ENCODE results near the gene PNPT1.
"Not testable (repeated sequence)": the region's sequence is repeated elsewhere in the genome, so short reads cannot be mapped to it uniquely, and the experiment has no call there.

PNPT1 gene

DNA sequence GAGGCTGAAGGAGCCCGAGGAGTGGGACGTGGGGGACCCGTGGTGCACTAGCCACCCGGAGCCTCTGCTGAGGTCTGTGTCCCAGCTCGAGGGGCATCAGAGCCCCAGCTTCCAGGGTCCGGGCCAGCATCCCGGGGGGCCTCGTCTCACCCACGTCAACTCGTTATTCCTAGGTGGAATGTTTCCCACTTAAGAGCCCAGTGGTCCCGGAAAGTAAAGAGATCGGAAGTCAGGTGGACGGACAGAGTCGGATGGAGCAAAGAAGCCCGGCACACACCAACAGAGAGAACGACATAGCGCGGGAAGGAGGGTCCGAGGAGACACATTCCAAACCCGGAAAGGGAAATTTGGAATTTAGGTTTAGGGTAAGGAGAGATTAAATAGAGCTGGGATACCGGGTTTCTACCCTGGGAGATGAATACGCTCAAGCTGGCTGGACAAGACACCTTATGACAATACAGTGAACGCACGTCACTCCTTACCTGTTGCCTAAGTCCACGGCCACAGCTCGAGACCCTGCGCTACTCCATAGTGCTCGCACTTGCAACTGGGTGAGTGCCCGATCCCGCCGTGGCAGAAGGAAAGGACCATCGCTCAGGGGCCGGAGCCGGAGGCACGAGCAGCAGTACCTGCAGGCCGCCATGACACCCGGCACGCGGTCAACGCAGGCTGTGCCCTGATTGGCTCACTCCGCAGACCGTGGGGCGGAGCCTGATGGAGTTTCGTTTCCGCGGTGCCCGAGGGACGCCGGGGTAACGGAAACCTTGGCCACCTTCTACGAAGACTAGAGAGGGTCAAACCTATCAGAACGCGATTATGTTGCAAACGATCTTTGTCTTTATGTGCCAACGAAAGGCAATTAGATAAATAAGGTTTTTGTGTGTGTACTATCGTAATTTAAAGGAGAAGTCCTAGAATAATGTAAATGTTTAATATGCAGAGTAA, at the start of gene PNPT1:
Gene PNPT1, minus strand, starts transcription at position 664 of the 945 bp plus-strand sequence. Its CDS starts 21 bp downstream, at position 643.
- in situ Hi-C loops (cut with MboI; ENCODE audit: low sequenced_read_pairs): no loop called here

DNA sequence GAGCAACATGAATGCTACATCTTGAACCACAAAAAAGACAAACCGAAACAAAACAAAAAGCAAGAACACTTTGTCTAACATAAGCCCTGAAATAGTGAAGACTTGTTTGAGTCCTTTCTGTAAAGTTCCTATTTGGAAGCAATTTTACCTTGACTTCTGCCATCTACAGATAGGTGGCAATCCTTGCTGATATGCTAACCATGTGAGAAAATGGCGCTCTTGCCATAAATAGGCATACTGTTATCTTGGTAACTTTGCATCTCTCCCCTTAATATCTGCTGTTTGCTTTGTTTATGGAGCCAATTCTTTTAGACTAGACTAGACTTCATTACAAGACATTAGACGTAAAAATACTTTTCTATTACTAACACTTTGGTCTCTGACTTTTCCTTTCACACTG, 49.4 kb upstream of the PNPT1 start:
- in situ Hi-C loops (cut with MboI; ENCODE audit: low sequenced_read_pairs): no loop called here

GRCh38 chr2:55736019-55736536, 42.4 kb upstream of the PNPT1 start:
- in situ Hi-C loops (cut with MboI; ENCODE audit: low sequenced_read_pairs): not testable (repeated sequence)

DNA sequence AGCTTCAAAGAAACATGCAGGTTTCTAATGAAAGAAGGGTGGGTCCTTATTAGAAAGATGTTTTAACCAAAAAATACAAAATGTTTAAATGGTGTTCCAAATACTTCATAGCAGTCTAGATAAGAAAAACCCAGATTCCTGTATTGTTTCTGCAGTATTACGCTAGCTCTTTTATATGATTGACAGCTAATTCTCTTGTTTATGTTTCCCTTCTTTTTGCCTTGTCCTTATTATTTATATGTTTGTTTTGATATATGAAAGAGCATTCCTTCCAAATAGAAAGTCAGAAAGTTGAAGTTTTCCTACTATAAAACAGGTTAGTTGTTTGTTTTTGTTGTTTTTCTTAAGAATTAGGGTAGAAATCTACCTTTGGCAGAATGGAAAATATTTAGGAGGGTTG, 41.1 kb upstream of the PNPT1 start:
- in situ Hi-C loops (cut with MboI; ENCODE audit: low sequenced_read_pairs): no loop called here

GRCh38 chr2:55733335-55733734, 39.7 kb upstream of the PNPT1 start:
- in situ Hi-C loops (cut with MboI; ENCODE audit: low sequenced_read_pairs): no loop called here

DNA sequence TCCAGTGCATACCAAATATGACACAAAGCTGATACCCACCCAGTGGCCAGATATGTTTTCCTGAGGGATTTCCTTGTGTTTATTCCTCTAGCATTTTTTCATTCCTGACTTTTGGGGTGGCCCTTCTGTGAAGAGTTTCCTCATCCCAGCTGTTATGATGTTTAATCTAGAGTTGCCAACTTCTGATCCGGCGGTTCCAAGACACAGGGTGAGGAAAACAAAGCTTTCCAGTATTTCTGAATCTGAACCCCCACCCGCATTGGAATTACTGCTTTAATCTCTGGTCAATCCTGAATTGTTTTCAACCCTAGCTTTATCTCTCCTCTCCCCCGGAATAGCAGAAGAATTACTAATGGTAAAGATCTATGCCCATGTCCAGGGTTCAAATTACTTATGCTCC, 39.2 kb upstream of the PNPT1 start:
- in situ Hi-C loops (cut with MboI; ENCODE audit: low sequenced_read_pairs): no loop called here

- in situ Hi-C loops (cut with MboI; ENCODE audit: low sequenced_read_pairs): no loop called here
These were observed 35.6 kb upstream of the PNPT1 start for GRCh38 chr2:55729136-55729685.

- in situ Hi-C loops (cut with MboI; ENCODE audit: low sequenced_read_pairs): no loop called here
These were observed 28.1 kb upstream of the PNPT1 start for GRCh38 chr2:55721596-55722215.

DNA sequence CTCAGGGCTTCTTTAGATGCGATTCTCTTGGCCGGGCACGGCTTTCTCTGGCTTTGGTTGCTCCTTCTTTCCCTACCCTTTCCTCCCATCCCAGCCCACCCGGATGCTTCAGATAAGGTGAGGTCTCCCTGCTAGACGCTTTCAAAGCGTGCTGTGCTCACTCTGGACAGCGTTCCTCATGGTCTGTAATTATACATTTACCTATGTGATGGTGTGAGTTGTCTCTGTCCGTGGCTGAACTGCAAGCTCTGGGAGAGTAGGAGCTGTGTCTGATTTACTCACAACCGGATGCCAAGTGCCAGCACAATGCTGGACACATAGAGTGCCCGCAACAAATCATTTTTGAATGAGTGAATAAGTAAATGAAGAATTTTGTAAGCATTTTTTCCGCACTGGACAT, 26.8 kb upstream of the PNPT1 start:
- in situ Hi-C loops (cut with MboI; ENCODE audit: low sequenced_read_pairs): no loop called here

DNA sequence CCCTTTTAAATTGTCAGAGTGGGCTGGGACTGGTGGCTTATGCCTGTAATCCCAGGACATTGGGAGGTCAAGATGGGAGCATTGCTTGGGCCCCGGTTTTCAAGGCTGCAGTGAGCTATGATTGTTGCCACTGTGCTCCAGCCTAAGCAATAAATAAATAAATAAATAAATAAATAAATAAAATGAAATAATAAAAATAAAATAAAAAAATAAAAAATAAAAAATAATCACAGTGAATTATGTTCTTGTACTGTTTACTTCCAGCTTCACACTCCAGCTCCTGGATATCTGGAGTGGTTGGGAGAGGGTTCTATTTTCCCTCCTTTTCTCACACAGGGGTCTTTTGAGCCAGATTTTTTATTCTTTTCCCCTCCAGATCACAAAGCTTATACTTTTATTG, 26.2 kb upstream of the PNPT1 start:
- in situ Hi-C loops (cut with MboI; ENCODE audit: low sequenced_read_pairs): no loop called here

- in situ Hi-C loops (cut with MboI; ENCODE audit: low sequenced_read_pairs): no loop called here
These were observed 24.7 kb upstream of the PNPT1 start for GRCh38 chr2:55718165-55719008.

DNA sequence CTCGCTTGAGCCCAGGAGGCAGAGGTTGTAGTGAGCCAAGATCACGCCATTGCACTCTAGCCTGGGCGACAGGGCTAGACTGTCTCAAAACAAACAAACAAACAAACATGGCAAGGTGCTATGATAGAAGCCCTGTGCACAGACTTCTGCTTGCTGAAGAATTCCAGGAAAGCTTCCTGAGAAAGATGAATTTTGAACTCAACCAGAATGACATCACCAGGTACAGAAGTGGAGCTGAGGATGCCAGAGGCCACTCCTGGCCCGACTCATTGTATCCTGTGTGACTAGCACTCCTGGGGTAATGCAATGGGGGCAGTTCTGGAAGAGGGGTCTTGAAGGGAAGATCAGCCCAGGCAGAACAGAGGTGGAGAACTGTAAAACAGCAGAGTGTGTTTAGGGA, 22.0 kb upstream of the PNPT1 start:
- in situ Hi-C loops (cut with MboI; ENCODE audit: low sequenced_read_pairs): no loop called here

DNA sequence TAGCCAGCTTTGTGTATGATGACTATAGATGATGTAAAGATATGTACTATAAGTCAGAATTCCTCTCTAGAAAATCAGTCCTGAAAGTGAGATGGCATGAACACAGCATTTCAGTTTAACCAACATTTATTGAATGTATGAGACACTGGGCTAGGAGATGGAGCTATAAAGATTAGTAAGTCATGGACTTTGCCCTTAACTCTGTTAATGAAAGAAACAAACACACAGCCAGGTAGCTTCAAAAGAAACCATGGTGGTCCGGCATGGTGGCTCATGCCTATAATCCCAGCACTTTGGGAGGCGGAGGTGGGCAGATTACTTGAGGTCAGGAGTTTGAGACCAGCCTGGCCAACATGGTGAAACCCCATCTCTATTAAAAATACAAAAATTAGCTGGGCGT, 21.5 kb upstream of the PNPT1 start:
- in situ Hi-C loops (cut with MboI; ENCODE audit: low sequenced_read_pairs): not testable (repeated sequence)

DNA sequence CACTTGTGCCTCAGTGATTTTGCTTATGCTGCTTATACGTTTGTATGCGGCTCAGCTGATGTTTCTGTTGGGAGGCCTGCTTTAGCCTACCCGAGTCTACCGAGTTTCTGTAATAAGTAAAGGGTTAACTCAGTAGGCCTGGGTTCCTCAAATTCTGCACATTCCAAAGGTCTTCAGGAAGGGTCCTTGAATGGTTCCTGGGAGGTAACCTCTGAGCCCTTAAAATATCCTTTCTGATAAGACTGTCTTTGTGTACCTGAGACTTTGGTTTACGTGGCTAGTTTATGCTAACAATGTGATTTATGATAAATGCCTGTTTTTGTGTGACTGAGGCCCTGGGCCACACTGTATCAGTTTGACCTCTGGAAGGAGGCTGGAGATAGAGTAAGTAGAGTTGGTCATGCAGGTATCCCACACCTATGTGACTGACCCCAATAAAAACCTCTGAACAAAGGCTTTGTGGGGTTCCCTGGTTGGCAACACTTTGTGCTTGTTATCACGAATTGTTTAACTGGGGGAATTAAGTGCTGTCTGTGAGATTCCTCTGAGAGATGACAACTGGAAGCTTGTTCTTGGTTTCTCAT, 18.9 kb upstream of the PNPT1 start:
- in situ Hi-C loops (cut with MboI; ENCODE audit: low sequenced_read_pairs): no loop called here

DNA sequence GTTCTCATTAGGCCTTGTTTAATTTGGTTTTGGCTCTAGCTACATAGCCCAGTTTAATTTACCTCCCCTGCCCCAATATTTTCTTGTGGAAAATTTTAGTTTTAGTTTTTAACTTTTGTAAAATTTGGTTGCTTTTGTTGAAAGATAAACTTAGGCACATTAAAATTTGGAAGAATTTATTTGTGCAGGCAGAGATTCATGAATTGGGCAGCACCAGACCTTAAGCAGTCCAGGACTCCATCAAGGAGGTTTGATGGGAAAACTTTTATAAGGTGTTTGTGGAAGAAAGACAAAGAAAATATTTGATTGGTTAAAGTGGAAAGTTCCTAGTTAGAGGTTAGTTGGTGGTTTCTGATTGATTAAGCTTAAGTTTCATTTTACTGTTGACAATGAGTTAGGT, 16.4 kb upstream of the PNPT1 start:
- in situ Hi-C loops (cut with MboI; ENCODE audit: low sequenced_read_pairs): no loop called here

GRCh38 chr2:55707751-55708150, 14.1 kb upstream of the PNPT1 start:
- in situ Hi-C loops (cut with MboI; ENCODE audit: low sequenced_read_pairs): no loop called here

DNA sequence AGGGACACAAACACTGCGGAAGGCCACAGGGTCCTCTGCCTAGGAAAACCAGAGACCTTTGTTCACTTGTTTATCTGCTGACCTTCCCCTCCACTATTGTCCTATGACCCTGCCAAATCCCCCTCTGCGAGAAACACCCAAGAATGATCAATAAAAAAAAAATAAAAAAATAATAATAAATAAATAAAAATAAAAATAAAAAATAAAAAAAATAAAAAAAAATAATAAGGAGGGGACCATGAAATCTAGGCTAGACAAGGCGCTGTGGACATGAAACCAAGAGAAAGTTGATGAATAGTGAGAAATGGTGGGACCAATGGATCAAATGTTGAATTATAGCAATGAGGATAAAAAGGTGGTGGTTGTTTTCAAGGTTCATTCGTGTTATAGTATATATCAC, 12.6 kb upstream of the PNPT1 start:
- in situ Hi-C loops (cut with MboI; ENCODE audit: low sequenced_read_pairs): not testable (repeated sequence)

DNA sequence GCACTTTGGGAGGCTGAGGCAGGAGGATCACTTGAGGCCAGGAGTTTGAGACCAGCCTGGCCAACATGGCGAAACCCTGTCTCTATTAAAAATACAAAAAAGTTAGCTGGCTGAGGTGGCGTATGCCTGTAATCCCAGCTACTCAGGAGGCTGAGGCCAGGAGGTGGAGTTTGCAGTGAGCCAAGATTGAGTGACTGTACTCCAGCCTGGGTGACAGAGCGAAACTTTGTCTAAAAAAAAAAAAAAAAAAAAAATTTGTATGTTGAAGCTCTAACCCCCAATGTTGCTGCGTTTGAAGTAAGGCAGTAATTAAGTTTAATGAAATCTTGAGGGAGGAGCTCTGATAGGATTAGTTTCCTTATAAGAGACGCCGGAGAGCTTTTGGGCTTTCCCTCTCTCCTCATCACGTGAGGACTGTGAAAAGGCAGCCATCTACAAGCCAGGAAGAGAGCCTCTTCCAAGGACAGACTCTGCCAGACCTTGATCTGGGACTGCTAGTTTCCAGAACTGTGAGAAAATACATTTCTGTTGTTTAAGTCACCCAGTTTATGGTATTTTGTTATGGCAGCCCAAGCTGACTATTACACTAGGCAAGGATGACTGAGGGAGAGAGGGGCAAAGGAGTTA, 11.5 kb upstream of the PNPT1 start:
- in situ Hi-C loops (cut with MboI; ENCODE audit: low sequenced_read_pairs): no loop called here

- in situ Hi-C loops (cut with MboI; ENCODE audit: low sequenced_read_pairs): no loop called here
These were observed 9.7 kb upstream of the PNPT1 start for GRCh38 chr2:55703350-55703749.

GRCh38 chr2:55692740-55693139, 904 bp downstream of the PNPT1 start:
- in situ Hi-C loops (cut with MboI; ENCODE audit: low sequenced_read_pairs): not testable (repeated sequence)
